Stimulated activated CD4-positive, alpha-beta T cell treated with anti-CD3 and anti-CD28 coated beads, TNF-alpha, amount 100 ng/mL, for 1 hour (primary cell): ENCODE results near the gene CAPN9.

Experiments used
- DNase-seq, 3 donors: peaks; one replicate each; pipeline ENCODE4 v3.0.0-alpha.2; 2020; ENCODE audit warnings: low read depth in 3 of 3, low spot score in 1 of 3

Gene CAPN9

DNA sequence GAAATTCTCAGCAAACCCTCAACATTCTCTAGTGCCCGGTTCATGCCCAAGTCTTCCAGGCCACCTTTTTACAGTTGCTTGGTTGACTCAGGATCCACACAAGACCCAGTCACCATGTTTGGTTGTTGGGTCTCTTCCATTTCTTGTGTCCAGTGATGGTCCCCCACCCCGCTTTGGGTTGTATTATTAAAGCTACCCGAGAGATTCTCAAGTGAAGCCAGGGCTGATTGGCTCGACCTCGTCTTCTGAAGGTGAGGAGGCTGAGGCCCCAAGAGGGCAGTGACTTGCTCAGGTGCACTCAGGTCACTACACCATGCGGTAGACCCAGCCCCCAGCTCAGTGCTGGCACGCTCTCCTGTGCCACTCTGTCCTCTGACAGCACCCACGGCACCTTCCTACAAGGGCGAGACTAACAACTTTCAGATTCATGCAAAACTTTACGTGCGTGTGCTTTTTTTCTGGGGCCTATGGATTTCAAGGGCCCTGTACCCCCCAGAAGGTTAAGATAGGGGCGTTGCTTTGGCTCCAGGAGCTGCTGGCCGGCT is 50.3 kb downstream of the CAPN9 start:
- DNase-seq: no peak

DNA sequence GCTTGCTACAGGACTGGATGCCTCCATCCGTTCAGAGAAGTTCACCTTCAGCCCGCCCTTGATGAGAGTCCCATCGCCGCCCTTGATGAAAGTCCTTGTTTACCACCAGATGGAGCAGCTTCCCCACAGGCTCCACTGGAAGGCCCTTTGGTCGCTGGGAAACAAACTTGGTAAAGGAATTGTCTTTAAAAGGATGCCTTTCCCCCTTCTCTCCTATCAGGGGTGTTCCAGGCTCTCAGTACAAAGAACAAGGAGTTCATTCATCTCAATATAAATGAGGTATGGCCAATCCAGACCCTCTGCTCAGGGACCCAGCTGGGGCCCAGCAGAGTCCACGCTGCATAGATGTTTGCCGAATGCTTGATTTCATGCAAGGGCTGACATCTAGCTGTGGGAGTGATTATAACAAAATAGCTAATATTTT is 50.8 kb downstream of the CAPN9 start:
- no peak for DNase-seq

- no peak for DNase-seq
These were observed 51.3 kb downstream of the CAPN9 start for GRCh38 chr1:230798491-230798890.

- DNase-seq: no peak
These were observed 54.0 kb downstream of the CAPN9 start for GRCh38 chr1:230800891-230801840.

- DNase-seq: no peak
These were observed 57.2 kb downstream of the CAPN9 start for GRCh38 chr1:230804396-230804795.

DNA sequence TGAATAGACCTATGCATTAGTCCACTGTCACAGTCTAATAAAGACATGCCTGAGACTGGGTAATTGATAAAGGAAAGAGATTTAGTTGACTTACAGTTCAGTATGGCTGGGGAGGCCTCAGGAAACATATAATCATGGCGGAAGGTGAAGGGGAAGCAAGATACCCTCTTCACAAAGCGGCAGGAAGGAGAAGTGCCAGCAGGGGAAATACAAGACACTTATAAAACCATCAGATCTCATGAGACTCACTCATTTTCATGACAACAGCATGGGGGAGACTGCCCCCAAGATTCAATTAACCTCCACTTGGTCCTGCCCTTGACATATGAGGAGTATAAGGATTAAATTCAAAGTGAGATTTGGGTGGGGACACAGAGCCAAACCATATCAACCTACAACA is 59.4 kb downstream of the CAPN9 start:
- no peak for DNase-seq

DNA sequence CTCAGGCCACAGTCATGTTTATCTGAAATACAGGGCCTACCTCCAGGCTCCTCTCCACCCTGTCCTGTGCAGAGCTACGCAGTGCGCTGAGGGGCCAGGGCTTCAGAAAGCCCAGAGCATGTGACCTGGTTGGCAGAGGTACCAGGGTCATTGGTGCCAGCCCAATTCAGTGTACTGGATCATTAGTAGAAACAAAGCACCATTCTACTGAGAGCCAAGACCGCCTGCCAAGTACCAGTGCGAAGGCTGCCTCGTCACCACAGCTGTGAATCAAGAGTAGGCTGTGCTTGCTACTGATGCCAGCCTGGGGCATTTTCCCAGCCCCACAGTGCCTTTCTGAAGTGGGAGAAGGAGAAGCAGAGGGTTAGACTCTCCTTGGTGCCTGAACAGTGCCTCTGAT is 59.8 kb downstream of the CAPN9 start:
- DNase-seq: no peak

DNA sequence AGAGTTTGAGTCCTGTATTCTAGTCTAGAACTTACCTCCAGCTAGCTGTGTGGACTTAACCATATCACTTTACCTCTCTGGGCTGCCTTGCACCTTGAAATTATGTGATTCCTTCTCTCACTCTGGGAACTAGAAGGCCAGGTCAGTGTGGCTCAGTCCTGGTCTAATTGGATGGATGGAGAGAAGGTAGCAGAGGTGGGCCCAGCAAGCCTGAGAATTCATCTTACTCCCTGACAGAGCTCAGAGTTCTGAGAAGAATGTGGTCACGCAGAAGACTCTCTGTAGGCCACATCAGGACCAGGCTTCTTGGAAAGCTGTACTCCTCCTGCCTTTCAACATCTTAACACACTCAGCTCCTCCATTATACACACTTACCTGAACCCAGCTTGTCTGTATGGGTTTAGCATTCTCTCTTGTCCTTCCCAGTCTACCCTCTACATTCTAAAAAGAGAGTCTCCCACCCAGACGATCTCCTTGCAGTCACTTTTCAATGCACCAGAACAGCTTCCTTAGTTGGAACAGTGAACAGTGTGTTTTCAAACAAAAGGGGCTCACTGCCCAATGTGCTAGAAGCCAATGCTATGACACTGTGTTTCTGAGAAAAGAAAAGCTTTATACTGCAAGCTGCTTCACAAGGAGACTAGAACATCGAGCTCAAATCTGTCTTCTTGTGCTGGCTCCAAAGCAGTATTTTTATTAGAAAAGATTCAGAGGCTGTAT is 60.5 kb downstream of the CAPN9 start:
- DNase-seq: no peak

DNA sequence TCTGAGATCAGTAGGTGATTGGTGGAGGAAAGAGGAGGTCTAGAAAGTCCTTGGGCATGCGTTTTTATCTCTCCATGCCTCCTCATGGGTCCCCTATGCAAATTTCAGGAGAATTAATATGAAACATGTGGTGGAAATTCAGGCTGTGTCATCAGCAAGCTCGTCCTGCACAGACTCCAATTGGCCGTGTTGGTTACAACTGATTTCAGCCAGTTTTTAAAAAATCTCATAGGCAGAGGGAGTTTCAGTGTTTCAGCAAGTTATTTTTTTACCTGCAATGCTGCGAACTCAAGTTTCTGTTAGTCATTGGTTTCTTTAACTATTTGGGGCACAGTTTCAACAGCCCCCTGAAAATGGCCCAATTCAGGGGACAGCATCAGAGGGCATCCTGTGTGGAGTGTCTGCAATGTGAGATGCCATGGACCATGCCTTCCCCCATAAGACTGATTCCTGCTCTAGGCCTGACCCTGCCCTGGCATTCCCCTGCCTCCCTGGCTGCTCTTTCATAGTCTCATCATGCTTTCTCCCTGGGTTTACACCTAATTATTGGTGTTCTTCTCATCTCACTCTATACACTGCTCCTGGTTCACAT is 61.2 kb downstream of the CAPN9 start:
- no peak for DNase-seq

- no peak for DNase-seq
These were observed 62.2 kb downstream of the CAPN9 start for GRCh38 chr1:230809256-230809990.

DNA sequence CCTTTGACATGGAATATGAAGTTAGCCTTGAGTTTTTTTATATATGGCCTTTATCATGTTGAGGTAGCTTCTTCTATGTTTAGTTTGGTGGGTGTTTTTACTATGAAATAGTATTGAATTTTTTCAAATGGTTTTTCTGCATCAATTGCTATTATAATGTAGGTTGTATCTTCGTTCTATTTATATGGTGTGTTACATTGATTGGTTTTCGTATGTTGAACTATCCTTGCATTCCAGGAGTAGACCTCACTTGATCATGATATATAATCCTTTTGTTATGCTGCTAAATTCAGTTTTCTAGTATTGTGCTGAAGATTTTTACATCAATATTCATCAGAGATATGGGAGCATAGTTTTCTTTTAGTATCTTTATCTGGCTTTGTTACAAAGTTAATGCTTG is 65.4 kb downstream of the CAPN9 start:
- no peak for DNase-seq

DNA sequence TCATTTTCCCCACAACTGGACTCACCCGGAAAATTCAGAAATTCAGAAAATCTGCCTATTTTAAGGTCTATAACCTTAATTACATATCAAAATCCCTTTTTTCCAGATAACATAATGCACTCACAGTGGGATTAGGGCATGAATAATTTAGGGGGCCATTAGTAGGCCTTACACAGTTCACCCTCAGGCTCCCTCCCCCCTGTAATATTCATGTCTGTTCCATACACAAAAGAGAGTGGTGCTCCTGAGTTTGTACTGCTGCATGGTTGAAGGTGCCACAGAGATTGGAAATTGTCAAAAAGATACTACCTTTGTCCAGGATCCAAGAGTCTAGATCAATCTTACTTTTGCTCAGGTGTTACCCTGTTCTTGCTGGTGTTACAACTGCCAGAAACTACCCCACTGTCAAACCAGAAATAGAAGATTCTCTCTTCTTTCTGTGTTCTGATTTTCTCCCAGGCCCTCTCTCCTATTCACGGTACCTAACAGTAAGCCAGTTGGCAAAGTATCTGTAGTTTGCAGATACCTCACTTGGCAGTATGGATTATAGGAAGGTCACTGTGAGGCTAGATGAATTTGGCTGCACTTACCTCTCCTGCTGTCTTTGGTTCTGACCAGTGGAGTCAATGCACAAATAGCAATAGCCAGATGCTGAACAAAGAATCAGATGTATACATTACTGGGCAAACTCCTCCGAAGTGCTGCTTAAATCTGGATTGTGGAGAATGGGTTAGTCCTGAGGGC is 67.9 kb downstream of the CAPN9 start:
- no peak for DNase-seq

DNA sequence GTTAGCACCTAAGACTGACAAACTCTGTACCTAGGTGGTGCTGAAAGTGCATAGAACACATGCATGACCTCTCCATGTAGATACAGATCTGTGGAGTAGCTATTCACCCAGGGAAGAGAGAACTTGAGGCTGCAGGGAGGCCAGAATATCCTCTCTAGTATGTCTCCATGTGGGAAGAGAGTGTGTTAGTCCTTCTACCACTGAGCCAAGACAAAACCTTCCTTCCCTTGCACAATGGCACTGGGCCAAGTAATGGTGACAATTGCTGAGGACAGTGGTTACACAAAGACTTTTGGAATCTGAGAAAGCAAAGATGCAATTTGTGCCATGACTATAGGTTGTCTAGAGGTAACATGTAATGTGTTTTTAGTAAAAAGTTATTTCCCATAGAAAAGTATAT is 68.8 kb downstream of the CAPN9 start:
- no peak for DNase-seq

DNA sequence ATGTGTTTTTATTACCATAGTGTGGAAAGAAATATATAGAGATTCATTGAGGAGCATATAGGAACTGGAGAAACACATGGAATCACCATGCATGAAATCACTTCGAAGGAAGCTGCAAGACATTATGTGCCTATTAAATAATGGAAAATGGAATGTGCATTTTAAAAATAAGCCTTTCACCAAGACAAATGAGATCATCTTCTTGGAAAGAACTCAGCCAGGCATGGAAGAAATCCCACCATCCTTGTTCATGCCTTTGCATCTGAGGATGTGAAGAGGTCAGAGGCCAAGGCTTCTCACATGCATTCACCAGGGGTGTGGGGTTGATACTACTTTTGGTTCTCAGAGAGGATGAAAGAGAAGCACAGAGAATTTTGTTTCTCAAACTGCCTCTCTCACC is 71.2 kb downstream of the CAPN9 start:
- no peak for DNase-seq

GRCh38 chr1:230818901-230819300 is 71.7 kb downstream of the CAPN9 start:
- no peak for DNase-seq

- DNase-seq: no peak
These were observed 72.8 kb downstream of the CAPN9 start for GRCh38 chr1:230819976-230820375.

GRCh38 chr1:230820568-230820967 is 73.4 kb downstream of the CAPN9 start:
- no peak for DNase-seq

DNA sequence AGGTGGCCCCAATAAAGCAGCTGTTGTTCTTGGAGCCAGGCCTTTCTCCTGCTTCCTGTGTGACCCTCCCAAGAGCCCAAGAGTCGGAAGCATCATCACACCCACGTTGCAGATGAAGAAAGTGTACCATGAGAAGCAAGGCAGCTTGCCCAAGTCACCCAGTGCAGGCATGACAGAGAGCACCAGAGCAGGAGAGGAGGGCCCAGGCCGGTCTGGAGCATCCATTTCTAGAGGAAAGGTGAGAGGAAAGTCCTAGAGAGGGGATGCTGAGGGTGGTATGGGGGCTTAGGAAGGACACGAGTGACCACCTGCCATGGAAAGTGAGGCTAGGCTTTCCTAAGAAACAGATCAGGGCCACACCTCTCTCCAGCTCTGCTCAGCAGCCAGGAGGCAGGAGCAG is 74.2 kb downstream of the CAPN9 start:
- DNase-seq: no peak

GRCh38 chr1:230822092-230822581 is 74.9 kb downstream of the CAPN9 start:
- no peak for DNase-seq

DNA sequence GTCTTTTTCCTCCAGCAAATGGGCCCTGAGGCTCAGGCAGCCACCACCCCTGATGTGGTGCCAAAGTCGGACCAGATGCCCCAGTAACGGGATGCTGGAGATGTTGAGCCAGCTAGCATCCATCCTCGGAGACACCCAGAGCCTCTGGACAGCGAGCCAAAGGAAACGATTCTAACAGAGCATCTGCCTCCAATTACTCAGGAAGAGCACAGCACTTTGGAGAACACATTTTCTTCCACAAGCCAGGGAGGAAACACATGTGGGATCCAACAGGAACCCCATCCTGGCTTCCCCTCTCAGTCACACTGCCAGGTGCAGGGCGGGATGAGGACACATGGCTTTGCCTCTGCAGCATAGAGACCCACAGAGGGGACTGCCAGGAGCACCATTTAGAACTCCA is 76.2 kb downstream of the CAPN9 start:
- no peak for DNase-seq
